Measurements from ENCODE around the gene SV2A. TPM values are rescaled to one million over a fixed set of nuclear protein-coding genes. Genes with fewer than 3 reads are reported as not detected.

Gene SV2A
- polyA plus RNA-seq, 1 donor = 5.1 TPM

- peaks cover 12% of the 10 kb centered on the region for H3K27me3 ChIP-seq (ENCODE audit: control insufficient read depth, insufficient read depth, low read length)
- H3K9me3 ChIP-seq (ENCODE audit: control insufficient read depth, low read depth, low read length) = no peaks in the 10 kb centered on the region
- no peak for DNase-seq
- H3K27ac ChIP-seq (ENCODE audit: low read length) = no peak overlapping the region
- no CpG with 5 or more reads among the region's 9 CpGs for WGBS (ENCODE audit: insufficient coverage, low lambda C conversion rate)
- peaks cover 2% of the 10 kb centered on the region for H3K36me3 ChIP-seq (ENCODE audit: control insufficient read depth, insufficient read depth, low read length)
- peaks cover 7% of the 10 kb centered on the region for H3K4me1 ChIP-seq (ENCODE audit: control insufficient read depth, insufficient read depth, low read length)
- no peak overlapping the region for H3K4me3 ChIP-seq (ENCODE audit: low read length)
Observed at GRCh38 chr1:149916193-149916897, 1.3 kb downstream of the SV2A start.

DNA sequence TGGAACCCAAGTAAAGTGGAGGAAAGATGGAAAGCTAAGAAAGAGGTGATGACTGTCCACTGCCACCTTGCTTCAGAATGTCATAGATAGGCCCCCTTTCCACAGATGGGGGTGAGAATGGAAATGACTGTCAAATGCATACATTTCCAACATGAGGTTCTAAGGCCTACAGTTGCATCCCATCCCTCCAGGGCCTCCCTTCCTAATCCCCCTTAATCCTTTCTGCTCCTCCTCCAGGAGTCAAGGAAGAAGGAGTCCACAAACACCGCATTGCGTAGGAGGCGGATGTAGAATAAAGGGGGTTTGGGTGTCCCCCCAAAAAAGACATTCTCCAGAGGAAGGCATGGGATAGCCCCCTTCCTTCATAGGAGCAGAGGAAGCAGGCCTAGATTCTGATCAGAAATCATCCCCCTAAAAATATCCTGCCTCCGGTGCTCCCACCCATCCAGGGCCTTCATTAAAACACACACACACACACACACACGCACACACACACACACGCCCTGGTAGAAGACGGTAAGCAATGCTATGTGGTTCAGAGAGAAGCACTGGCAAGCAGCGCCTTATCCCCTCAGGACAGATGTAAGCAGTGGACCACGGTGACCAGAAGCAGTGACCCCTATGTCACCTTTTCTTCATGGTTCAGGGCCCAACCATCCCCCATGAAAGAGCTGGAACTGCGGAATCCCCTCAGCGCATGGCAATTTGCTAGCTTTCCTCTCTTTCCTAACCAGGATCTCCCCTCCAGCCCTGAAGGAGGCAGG lies 2.0 kb downstream of the SV2A start:
- no peak for DNase-seq
- H3K27ac ChIP-seq (ENCODE audit: low read length) = no peak overlapping the region
- peaks cover 7% of the 10 kb centered on the region for H3K4me1 ChIP-seq (ENCODE audit: control insufficient read depth, insufficient read depth, low read length)
- no CpG with 5 or more reads among the region's 11 CpGs for WGBS (ENCODE audit: insufficient coverage, low lambda C conversion rate)
- H3K9me3 ChIP-seq (ENCODE audit: control insufficient read depth, low read depth, low read length) = no peaks in the 10 kb centered on the region
- peaks cover 12% of the 10 kb centered on the region for H3K27me3 ChIP-seq (ENCODE audit: control insufficient read depth, insufficient read depth, low read length)
- peaks cover 2% of the 10 kb centered on the region for H3K36me3 ChIP-seq (ENCODE audit: control insufficient read depth, insufficient read depth, low read length)
- no peak overlapping the region for H3K4me3 ChIP-seq (ENCODE audit: low read length)

DNA sequence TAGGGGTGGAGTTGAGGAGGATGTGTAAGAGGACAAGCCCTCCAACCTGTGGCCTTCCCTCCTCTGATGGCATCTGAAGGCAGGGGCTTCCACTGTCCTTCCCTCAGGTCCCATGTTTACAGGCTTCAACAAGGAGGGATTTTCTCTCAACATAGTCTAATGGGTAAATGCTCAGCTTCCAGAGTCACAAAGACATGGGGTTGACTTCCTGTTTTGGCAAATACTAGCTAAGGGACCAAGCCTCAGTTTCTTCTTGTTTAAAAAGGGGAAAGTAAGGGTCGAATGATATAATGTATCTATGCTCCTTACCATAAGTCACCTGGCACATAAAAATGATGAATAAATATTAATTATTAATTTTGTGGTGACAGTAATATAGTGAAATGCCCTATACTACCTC lies 3.1 kb downstream of the SV2A start:
- peaks cover 7% of the 10 kb centered on the region for H3K4me1 ChIP-seq (ENCODE audit: control insufficient read depth, insufficient read depth, low read length)
- H3K4me3 ChIP-seq (ENCODE audit: low read length) = no peak overlapping the region
- no CpG with 5 or more reads among the region's 1 CpG for whole genome bisulfite sequencing (ENCODE audit: insufficient coverage, low lambda C conversion rate)
- H3K9me3 ChIP-seq (ENCODE audit: control insufficient read depth, low read depth, low read length) = no peaks in the 10 kb centered on the region
- DNase-seq = no peak
- H3K27ac ChIP-seq (ENCODE audit: low read length) = no peak overlapping the region
- peaks cover 12% of the 10 kb centered on the region for H3K27me3 ChIP-seq (ENCODE audit: control insufficient read depth, insufficient read depth, low read length)
- H3K36me3 ChIP-seq (ENCODE audit: control insufficient read depth, insufficient read depth, low read length) = peaks cover 2% of the 10 kb centered on the region

DNA sequence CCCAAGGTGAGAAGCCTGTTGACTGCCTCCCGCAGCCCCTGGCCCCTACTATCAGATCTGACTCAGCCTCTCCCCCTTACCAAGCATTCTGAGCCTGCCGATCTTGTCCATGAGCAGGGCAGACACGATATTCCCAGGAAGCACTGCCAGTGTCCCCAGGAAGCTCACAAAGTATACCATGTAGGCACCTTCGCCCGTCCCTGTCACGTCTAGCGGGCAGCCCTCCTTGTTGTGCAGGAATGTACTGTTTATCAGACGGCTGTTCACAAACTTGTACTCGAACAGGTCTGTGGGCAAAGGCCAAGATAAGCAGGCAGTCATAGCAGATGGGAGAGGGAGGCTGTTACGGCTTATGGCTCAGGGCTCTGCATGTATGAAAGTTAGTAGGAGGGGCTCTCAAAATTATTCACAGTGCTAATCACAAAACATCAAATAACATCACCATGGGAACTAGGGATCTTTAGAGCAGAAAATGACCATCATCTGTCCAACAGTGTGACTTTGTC lies 11.0 kb downstream of the SV2A start:
- no peaks in the 10 kb centered on the region for H3K27me3 ChIP-seq (ENCODE audit: control insufficient read depth, insufficient read depth, low read length)
- no peak overlapping the region for H3K4me3 ChIP-seq (ENCODE audit: low read length)
- H3K4me1 ChIP-seq (ENCODE audit: control insufficient read depth, insufficient read depth, low read length) = peaks cover 6% of the 10 kb centered on the region
- peak; percentile 37 to 69 for DNase-seq
- no peaks in the 10 kb centered on the region for H3K9me3 ChIP-seq (ENCODE audit: control insufficient read depth, low read depth, low read length)
- no peak overlapping the region for H3K27ac ChIP-seq (ENCODE audit: low read length)
- WGBS (ENCODE audit: insufficient coverage, low lambda C conversion rate) = no CpG with 5 or more reads among the region's 10 CpGs
- H3K36me3 ChIP-seq (ENCODE audit: control insufficient read depth, insufficient read depth, low read length) = no peaks in the 10 kb centered on the region

DNA sequence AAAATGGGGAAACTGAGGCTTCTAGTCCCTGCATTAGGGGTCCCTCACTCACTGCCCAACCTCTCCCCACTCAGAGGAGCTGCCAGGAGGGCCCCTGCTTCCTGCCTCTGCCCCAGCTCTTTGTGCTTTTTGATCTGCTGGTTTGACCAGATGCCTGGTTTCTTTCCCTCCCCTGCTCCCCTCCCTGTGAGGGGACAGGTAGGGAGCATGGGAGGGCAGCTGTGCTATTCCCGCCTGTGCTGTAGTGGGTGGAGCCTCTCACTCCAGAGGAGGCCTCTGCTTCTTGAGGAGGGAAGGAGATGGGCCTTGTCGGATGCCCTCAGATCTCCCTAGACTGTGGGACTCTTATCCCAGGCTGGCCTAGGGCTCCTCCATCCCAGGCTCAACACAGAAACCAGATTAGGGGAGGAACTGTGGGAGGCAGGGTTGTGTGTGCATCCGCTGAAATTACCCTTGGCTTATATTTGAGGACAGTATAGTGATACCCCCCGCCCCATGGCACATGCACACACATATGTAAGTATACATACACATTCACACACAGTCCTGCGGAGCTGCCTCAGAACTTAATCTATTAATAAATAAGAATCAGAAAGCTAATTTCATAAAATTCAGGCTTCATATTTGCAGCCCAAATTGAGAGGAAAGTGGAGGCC lies 13.7 kb downstream of the SV2A start:
- no peak overlapping the region for H3K27ac ChIP-seq (ENCODE audit: low read length)
- 86% methylated on average over 1 of the region's 5 CpGs for WGBS (ENCODE audit: insufficient coverage, low lambda C conversion rate)
- DNase-seq = peak in 1 of 2 donors; percentile 15

GRCh38 chr1:149899460-149900284 lies 18.0 kb downstream of the SV2A start, which contains the start of gene BOLA1:
TSS of gene BOLA1 (plus strand) at chr1:149899568. CDS start at chr1:149900060, 492 bp downstream.
- Histone ChIP-seq H3K4me3 (ENCODE audit: low read length) (peak within 1 kb of the TSS; percentile 58), H3K9me3 (ENCODE audit: control insufficient read depth, low read depth, low read length) (peaks cover 7% of the 10 kb centered on the region), H3K27me3 (ENCODE audit: control insufficient read depth, insufficient read depth, low read length) (no peaks in the 10 kb centered on the region), H3K36me3 (ENCODE audit: control insufficient read depth, insufficient read depth, low read length) (no peaks in the 10 kb centered on the region), H3K27ac (ENCODE audit: low read length) (peak within 1 kb of the TSS; percentile 67), H3K4me1 (ENCODE audit: control insufficient read depth, insufficient read depth, low read length) (peaks cover 8% of the 10 kb centered on the region)
- no CpG with 5 or more reads among the region's 65 CpGs for WGBS (ENCODE audit: insufficient coverage, low lambda C conversion rate)
- peak; percentile 93 to 96 for DNase-seq

More for the DNA sequence above, 13.7 kb downstream of the SV2A start:
- Histone ChIP-seq H3K36me3 (ENCODE audit: control insufficient read depth, insufficient read depth, low read length) (no peaks in the 10 kb centered on the region), H3K27me3 (ENCODE audit: control insufficient read depth, insufficient read depth, low read length) (no peaks in the 10 kb centered on the region), H3K9me3 (ENCODE audit: control insufficient read depth, low read depth, low read length) (peaks cover 4% of the 10 kb centered on the region), H3K4me3 (ENCODE audit: low read length) (no peak overlapping the region), H3K4me1 (ENCODE audit: control insufficient read depth, insufficient read depth, low read length) (peaks cover 14% of the 10 kb centered on the region)

- no peaks in the 10 kb centered on the region for H3K36me3 ChIP-seq (ENCODE audit: control insufficient read depth, insufficient read depth, low read length)
- peaks cover 7% of the 10 kb centered on the region for H3K9me3 ChIP-seq (ENCODE audit: control insufficient read depth, low read depth, low read length)
- peaks cover 8% of the 10 kb centered on the region for H3K4me1 ChIP-seq (ENCODE audit: control insufficient read depth, insufficient read depth, low read length)
- H3K27me3 ChIP-seq (ENCODE audit: control insufficient read depth, insufficient read depth, low read length) = no peaks in the 10 kb centered on the region
- no peak overlapping the region for H3K4me3 ChIP-seq (ENCODE audit: low read length)
- no peak for DNase-seq
- no CpG with 5 or more reads among the region's 4 CpGs for WGBS (ENCODE audit: insufficient coverage, low lambda C conversion rate)
- no peak overlapping the region for H3K27ac ChIP-seq (ENCODE audit: low read length)
Observed at GRCh38 chr1:149896575-149896974, 21.1 kb downstream of the SV2A start.

DNA sequence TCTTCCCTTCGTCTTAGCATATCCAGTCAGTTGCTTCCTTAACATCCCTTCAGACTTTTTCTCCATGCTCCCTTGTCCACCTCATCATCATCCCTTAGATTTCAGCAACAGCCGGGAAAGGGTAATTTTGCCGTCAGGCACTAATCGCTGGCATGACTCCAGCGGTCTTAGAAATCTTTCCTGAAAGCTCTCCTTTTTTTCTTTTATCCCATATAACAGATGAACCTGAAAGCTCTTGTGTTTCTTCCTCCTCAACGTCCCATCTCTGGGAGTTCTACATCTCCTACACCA lies 28.7 kb downstream of the SV2A start:
- 20% methylated on average over 2 of the region's 6 CpGs for WGBS (ENCODE audit: insufficient coverage, low lambda C conversion rate)
- Histone ChIP-seq H3K27ac (ENCODE audit: low read length) (peak overlapping the region; percentile 95), H3K4me1 (ENCODE audit: control insufficient read depth, insufficient read depth, low read length) (peaks cover 11% of the 10 kb centered on the region), H3K9me3 (ENCODE audit: control insufficient read depth, low read depth, low read length) (no peaks in the 10 kb centered on the region), H3K27me3 (ENCODE audit: control insufficient read depth, insufficient read depth, low read length) (no peaks in the 10 kb centered on the region), H3K4me3 (ENCODE audit: low read length) (peak overlapping the region; percentile 79), H3K36me3 (ENCODE audit: control insufficient read depth, insufficient read depth, low read length) (no peaks in the 10 kb centered on the region)
- no peak for DNase-seq

GRCh38 chr1:149888247-149888998 lies 29.2 kb downstream of the SV2A start:
- no peaks in the 10 kb centered on the region for H3K9me3 ChIP-seq (ENCODE audit: control insufficient read depth, low read depth, low read length)
- WGBS (ENCODE audit: insufficient coverage, low lambda C conversion rate) = 19% methylated on average over 5 of the region's 28 CpGs
- DNase-seq = peak; percentile 84 to 90

More at GRCh38 chr1:149888247-149888998, 29.2 kb downstream of the SV2A start:
- peaks cover 11% of the 10 kb centered on the region for H3K4me1 ChIP-seq (ENCODE audit: control insufficient read depth, insufficient read depth, low read length)
- H3K27ac ChIP-seq (ENCODE audit: low read length) = peak overlapping the region; percentile 95
- no peaks in the 10 kb centered on the region for H3K36me3 ChIP-seq (ENCODE audit: control insufficient read depth, insufficient read depth, low read length)
- no peaks in the 10 kb centered on the region for H3K27me3 ChIP-seq (ENCODE audit: control insufficient read depth, insufficient read depth, low read length)
- peak overlapping the region; percentile 79 for H3K4me3 ChIP-seq (ENCODE audit: low read length)

Measured in large intestine (tissue), 3 donors.